NT2/D1 (cell line): ENCODE measurements around the gene OR2T8.

ENCODE experiments used
- SUZ12 ChIP-seq: IDR thresholded peaks from 2 replicates; pipeline ENCODE4 v1.6.1; 2011; ENCODE audit not compliant: insufficient read length, insufficient read depth; ENCODE audit errors: extremely low read depth
- YY1 ChIP-seq: IDR thresholded peaks from 2 replicates; pipeline ENCODE4 v1.6.1; 2011; ENCODE audit not compliant: insufficient read length, insufficient read depth
- ZNF274 ChIP-seq: IDR thresholded peaks from 2 replicates; pipeline ENCODE4 v1.6.1; 2011; ENCODE audit warnings: mild to moderate bottlenecking, low read depth, low read length

DNA sequence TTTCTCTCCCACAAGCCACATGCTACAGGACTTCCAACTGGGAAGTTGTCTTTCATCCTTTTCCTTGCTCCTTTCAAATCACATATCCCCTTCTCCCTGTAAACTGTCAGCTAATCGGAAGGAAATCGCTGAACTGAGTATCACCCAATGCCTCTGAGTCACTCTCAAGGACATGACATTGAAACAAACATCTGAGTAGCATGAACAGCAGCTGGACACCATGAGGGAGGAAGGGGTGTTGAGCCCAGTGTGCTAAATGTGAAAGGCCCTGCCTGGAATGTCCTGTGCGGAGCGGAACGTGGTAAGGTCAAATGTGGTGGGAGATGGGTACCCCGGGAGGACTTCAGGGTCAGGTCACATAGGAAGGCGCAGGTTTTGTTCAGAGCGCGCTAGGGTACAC, 4.8 kb downstream of the OR2T8 start, which contains the start of gene OR2AJ1:
- no peak for TF ChIP-seq ZNF274
- TF ChIP-seq YY1 = no peak
- TF ChIP-seq SUZ12 = no peak
